CD14-positive monocyte (primary cell): Measurements from ENCODE around the gene EFL1. TPM values are rescaled to one million over a fixed set of nuclear protein-coding genes. Genes with fewer than 3 reads are reported as not detected.
"Not testable (repeated sequence)": the region's sequence is repeated elsewhere in the genome, so short reads cannot be mapped to it uniquely, and the experiment has no call there.

Experiments
- DNase-seq, 3 donors: peaks; one replicate each; pipeline ENCODE4 v3.0.0-alpha.2; 2011 to 2022
- H2AFZ ChIP-seq: 2 replicates; pipeline ENCODE4 v1.6.0; 2012; ENCODE audit warnings: mild to moderate bottlenecking, low read depth, low read length, inconsistent platforms; ENCODE audit not compliant: insufficient read depth, poor library complexity, severe bottlenecking
- H3K27ac ChIP-seq, 2 donors: 1 replicate in 1 of 2; 2 replicates in 1 of 2; pipeline ENCODE4 v1.5.1; 2012 to 2013; ENCODE audit warnings: low read length in 2 of 2, control low read depth in 1 of 2, inconsistent platforms in 1 of 2, low read depth in 1 of 2, mild to moderate bottlenecking in 1 of 2
- H3K27me3 ChIP-seq, 2 donors: one replicate each; pipeline versions ENCODE4 v1.6.0 to v1.6.1; 2011 to 2013; ENCODE audit warnings: low read length in 2 of 2; ENCODE audit not compliant: control insufficient read depth in 2 of 2, insufficient read depth in 2 of 2
- H3K36me3 ChIP-seq, 2 donors: replicated peaks in 1 of 2; 1 replicate in 1 of 2; 2 replicates in 1 of 2; pipeline versions ENCODE4 v1.5.1 to v1.6.1; 2012 to 2013; ENCODE audit warnings: low read length in 2 of 2, control low read depth in 1 of 2, inconsistent platforms in 1 of 2, mild to moderate bottlenecking in 1 of 2; ENCODE audit not compliant: insufficient read depth in 2 of 2, control insufficient read depth in 1 of 2
- H3K4me1 ChIP-seq, 2 donors: 1 replicate in 1 of 2; 2 replicates in 1 of 2; pipeline versions ENCODE4 v1.5.1 to v1.6.1; 2012 to 2013; ENCODE audit warnings: low read length in 2 of 2, control low read depth in 1 of 2, inconsistent platforms in 1 of 2, mild to moderate bottlenecking in 1 of 2, moderate library complexity in 1 of 2; ENCODE audit not compliant: insufficient read depth in 2 of 2, control insufficient read depth in 1 of 2
- H3K4me2 ChIP-seq: replicated peaks from 2 replicates; pipeline ENCODE3; 2012; ENCODE audit warnings: low read length, moderate library complexity, mild to moderate bottlenecking; ENCODE audit not compliant: poor library complexity, severe bottlenecking; ENCODE audit errors: extremely low read depth
- H3K4me3 ChIP-seq, 3 experiments: fragments of 200-600 bp in 1 of 3; sonication (generic) in 1 of 3; replicated peaks in 1 of 3; 1 replicate in 2 of 3; 2 replicates in 1 of 3; pipeline ENCODE4 v1.5.1; 2011 to 2013; ENCODE audit warnings: low read length in 3 of 3, mild to moderate bottlenecking in 3 of 3, control low read depth in 2 of 3, low read depth in 2 of 3, inconsistent platforms in 1 of 3, moderate library complexity in 1 of 3
- H3K79me2 ChIP-seq: 2 replicates; pipeline ENCODE4 v1.6.0; 2012; ENCODE audit warnings: mild to moderate bottlenecking, control low read depth, inconsistent platforms, low read length, moderate library complexity; ENCODE audit not compliant: insufficient read depth
- H3K9ac ChIP-seq: 2 replicates; pipeline ENCODE4 v1.6.0; 2017; ENCODE audit warnings: low read length, mild to moderate bottlenecking; ENCODE audit not compliant: insufficient read depth, poor library complexity, severe bottlenecking
- H3K9me3 ChIP-seq, 2 donors: replicated peaks in 1 of 2; 1 replicate in 1 of 2; 2 replicates in 1 of 2; pipeline versions ENCODE4 v1.5.1 to v1.6.1; 2012 to 2013; ENCODE audit warnings: low read length in 2 of 2, control low read depth in 1 of 2; ENCODE audit not compliant: control insufficient read depth in 1 of 2, insufficient read depth in 1 of 2
- H4K20me1 ChIP-seq: 2 replicates; pipeline ENCODE4 v1.6.0; 2012; ENCODE audit warnings: mild to moderate bottlenecking, low read length, control low read depth, moderate library complexity; ENCODE audit not compliant: insufficient read depth
- H3K27ac Mint-ChIP-seq, 7 donors: one replicate each; pipeline ENCODE4 v1.8.0; 2020; ENCODE audit warnings: mild to moderate bottlenecking in 7 of 7, mixed read lengths in 7 of 7, moderate library complexity in 6 of 7, inconsistent platforms in 2 of 7
- H3K27me3 Mint-ChIP-seq, 3 donors: one replicate each; pipeline ENCODE4 v1.8.0; 2021 to 2022; ENCODE audit warnings: low read depth in 3 of 3, mild to moderate bottlenecking in 3 of 3, mixed read lengths in 3 of 3, moderate library complexity in 3 of 3, inconsistent platforms in 1 of 3
- H3K36me3 Mint-ChIP-seq, 2 donors: one replicate each; pipeline ENCODE4 v1.8.0; 2020; ENCODE audit warnings: mixed read lengths in 2 of 2, inconsistent platforms in 1 of 2, mild to moderate bottlenecking in 1 of 2
- H3K4me1 Mint-ChIP-seq: one replicate; pipeline ENCODE4 v1.8.0; 2020; ENCODE audit warnings: mild to moderate bottlenecking, mixed read lengths
- H3K4me3 Mint-ChIP-seq, 2 donors: one replicate each; pipeline ENCODE4 v1.8.0; 2020; ENCODE audit warnings: mild to moderate bottlenecking in 2 of 2, mixed read lengths in 2 of 2, moderate library complexity in 1 of 2
- H3K9me3 Mint-ChIP-seq, 7 donors: one replicate each; pipeline ENCODE4 v1.8.0; 2020 to 2022; ENCODE audit warnings: mixed read lengths in 7 of 7, mild to moderate bottlenecking in 6 of 7, moderate library complexity in 6 of 7, inconsistent platforms in 2 of 7
- CTCF ChIP-seq: fragments of 200-600 bp; IDR thresholded peaks from one replicate; pipeline ENCODE4 v1.8.0; 2022; ENCODE audit warnings: antibody characterized with exemption, mild to moderate bottlenecking
- WGBS: methylation state at CpG from one replicate; pipeline ENCODE4 v1.1.5; 2013; ENCODE audit warnings: missing lambda C conversion rate; ENCODE audit not compliant: insufficient coverage; 5-methylcytosine and 5-hydroxymethylcytosine counted together
- intact Hi-C, 2 donors: fragments of 100-400 bp; cut with micrococcal nuclease; formaldehyde crosslinking; loops; one replicate each; pipeline versions ENCODE4 v1.15.0 to v1.15.1; 2023
- polyA plus RNA-seq, 3 donors: library from polyadenylated mRNA; depleted of rRNA in 1 of 3; unstranded in 2 of 3; stranded (reverse) in 1 of 3; fragments of 300-500 nt in 2 of 3; fragments of >200 nt in 1 of 3; fragmentation: Illumina TruSeq in 2 of 3; gene quantifications; 1 replicate in 2 of 3; 2 replicates in 1 of 3; pipeline ENCODE4 v1.2.3, GENCODE V29; 2012 to 2021

The EFL1 gene
- polyA plus RNA-seq, 3 donors, result 5.2 to 10.0 (median 7.1) TPM

DNA sequence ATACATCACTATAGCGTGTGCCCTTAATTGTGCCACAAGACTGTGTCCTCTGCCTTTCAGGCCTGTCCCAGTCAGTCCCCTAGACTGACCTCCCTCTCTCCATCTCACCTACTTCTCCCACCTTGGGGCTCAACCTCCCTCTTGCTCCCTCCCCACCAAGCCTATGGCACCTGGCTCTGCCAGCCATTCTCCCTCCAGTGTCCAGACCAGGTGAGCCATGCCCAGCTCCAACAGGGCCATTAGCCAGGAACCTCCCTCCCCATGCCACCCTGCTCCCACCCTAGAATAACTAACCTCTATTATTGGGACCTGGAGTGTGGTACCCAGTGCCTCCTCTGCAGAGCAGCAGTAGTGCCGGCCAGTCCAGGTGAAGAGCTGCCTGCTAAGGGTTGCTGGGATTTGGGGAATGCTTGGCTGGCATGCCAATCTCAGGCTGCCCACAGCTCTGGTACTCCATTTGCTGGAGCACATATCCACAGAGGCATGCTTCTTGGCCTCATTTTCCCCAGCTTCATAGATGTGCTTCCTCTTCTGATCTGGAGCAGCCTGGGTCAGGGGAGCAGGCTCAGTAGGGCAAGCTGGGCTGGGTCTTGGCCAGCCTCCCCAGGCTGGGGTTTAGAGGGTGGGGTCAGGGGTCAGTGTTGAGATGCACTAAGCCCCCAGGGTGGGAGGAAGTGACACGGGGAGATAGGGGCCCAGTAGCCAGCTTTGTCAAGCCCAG lies 38.9 kb upstream of the EFL1 start:
- no peaks in the 10 kb centered on the region for H3K36me3 ChIP-seq
- Mint-ChIP-seq H3K9me3 (no peaks in the 10 kb centered on the region), H3K27ac (no peak overlapping the region), H3K4me1 (peaks cover 7% of the 10 kb centered on the region), H3K36me3 (no peaks in the 10 kb centered on the region), H3K27me3 (peaks cover 4% of the 10 kb centered on the region in 3 donors), H3K4me3 (no peak overlapping the region)
- no peak overlapping the region for H3K4me3 ChIP-seq
- no peaks in the 10 kb centered on the region for H4K20me1 ChIP-seq
- no peaks in the 10 kb centered on the region for H3K79me2 ChIP-seq
- no peaks in the 10 kb centered on the region for H3K27me3 ChIP-seq
- H3K9me3 ChIP-seq, result no peaks in the 10 kb centered on the region
- no peak overlapping the region for H2AFZ ChIP-seq
- no peak overlapping the region for H3K9ac ChIP-seq
- no peak for TF ChIP-seq CTCF
- intact Hi-C loops, result no loop called here
- peaks cover 0 to 8% of the 10 kb centered on the region in 2 donors for H3K4me1 ChIP-seq
- DNase-seq, result no peak
- no peak overlapping the region for H3K4me2 ChIP-seq
- 100% methylated on average over 1 of the region's 3 CpGs for WGBS
- no peak overlapping the region for H3K27ac ChIP-seq

- TF ChIP-seq CTCF, result no peak
- no peak overlapping the region for H3K4me3 ChIP-seq
- H3K9ac ChIP-seq, result no peak overlapping the region
- Mint-ChIP-seq H3K4me1 (peaks cover 7% of the 10 kb centered on the region), H3K27me3 (peaks cover 4% of the 10 kb centered on the region in 3 donors), H3K27ac (no peak overlapping the region), H3K36me3 (no peaks in the 10 kb centered on the region), H3K9me3 (no peaks in the 10 kb centered on the region), H3K4me3 (no peak overlapping the region)
- no peak overlapping the region for H3K4me2 ChIP-seq
- 100% methylated on average over 5 of the region's 7 CpGs for WGBS
- intact Hi-C loops, result no loop called here
- H2AFZ ChIP-seq, result no peak overlapping the region
- DNase-seq, result no peak
- H3K27me3 ChIP-seq, result no peaks in the 10 kb centered on the region
- no peaks in the 10 kb centered on the region for H3K79me2 ChIP-seq
- H3K36me3 ChIP-seq, result no peaks in the 10 kb centered on the region
- no peak overlapping the region for H3K27ac ChIP-seq
- H3K9me3 ChIP-seq, result no peaks in the 10 kb centered on the region
- H4K20me1 ChIP-seq, result no peaks in the 10 kb centered on the region
- peaks cover 0 to 8% of the 10 kb centered on the region in 2 donors for H3K4me1 ChIP-seq
Measured at GRCh38 chr15:82300883-82301282, 38.3 kb upstream of the EFL1 start.

GRCh38 chr15:82300326-82300725 lies 37.8 kb upstream of the EFL1 start:
- H3K4me1 ChIP-seq, H3K27me3 Mint-ChIP-seq, DNase-seq, H3K79me2 ChIP-seq, H3K4me1 Mint-ChIP-seq, H3K4me3 Mint-ChIP-seq, H3K9me3 ChIP-seq, H3K36me3 ChIP-seq, H2AFZ ChIP-seq, intact Hi-C loops, H3K9ac ChIP-seq, H3K27ac ChIP-seq, H3K27me3 ChIP-seq, H3K9me3 Mint-ChIP-seq, H3K27ac Mint-ChIP-seq, H3K36me3 Mint-ChIP-seq, H4K20me1 ChIP-seq, H3K4me2 ChIP-seq, H3K4me3 ChIP-seq: not testable (repeated sequence)
- 95% methylated on average over 2 of the region's 6 CpGs for WGBS
